GM18873 (cell line): ENCODE data around the gene OLA1.

ENCODE experiments used
- ATAC-seq: cut with Tn5 transposase; IDR thresholded peaks from one replicate; pipeline ENCODE4 v1.9.1; 2021; ENCODE audit warnings: mild to moderate bottlenecking, moderate library complexity, moderate number of reproducible peaks; ENCODE audit not compliant: unreplicated experiment, low FRiP score

Gene OLA1

DNA sequence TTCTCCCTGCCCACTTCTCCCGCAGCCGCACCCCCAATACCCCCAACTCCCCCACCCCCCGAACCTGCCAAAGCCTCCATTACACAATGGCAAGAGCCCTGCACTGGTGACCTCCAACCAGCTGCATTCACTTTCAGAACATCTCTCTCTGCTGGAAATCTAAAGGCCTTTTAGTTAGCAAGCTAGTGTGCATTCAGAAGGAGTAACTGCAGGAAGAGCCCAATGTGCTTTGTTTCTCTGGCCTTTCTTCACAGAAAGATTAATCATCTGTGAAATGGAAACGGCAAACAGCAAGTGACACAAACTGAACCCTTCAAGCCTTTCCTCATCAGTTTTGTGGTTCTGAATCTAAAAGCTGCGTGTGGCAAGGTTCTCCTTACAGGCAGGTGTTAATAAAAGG, 124.2 kb downstream of the OLA1 start:
- ATAC-seq, result no peak

- ATAC-seq, result no peak
Measured at GRCh38 chr2:174122185-174122584, 126.1 kb downstream of the OLA1 start.

GRCh38 chr2:174121612-174122011, 126.7 kb downstream of the OLA1 start:
- ATAC-seq, result no peak

- no peak for ATAC-seq
Measured at GRCh38 chr2:174121175-174121574, 127.2 kb downstream of the OLA1 start.

DNA sequence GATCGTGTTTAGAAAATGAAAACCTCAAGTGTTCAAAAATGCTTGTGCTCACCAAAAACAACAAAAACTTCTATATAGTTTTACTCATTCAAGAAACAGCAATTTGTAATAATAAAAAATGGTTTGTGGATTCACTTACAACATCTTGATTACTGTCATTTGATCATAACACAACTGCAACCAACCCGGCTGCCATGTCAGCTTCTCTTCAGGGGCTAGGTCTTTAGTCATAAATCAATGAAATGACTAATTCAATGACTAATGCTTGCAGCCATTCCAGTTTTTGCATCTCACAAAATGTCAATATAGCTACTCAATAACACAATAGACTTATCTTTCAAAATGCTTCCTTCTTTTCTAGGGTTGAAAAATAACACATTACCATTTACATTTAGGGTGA, 128.0 kb downstream of the OLA1 start:
- ATAC-seq, result no peak

- ATAC-seq, result no peak
Measured at GRCh38 chr2:174117951-174118930, 130.1 kb downstream of the OLA1 start.

- no peak for ATAC-seq
Measured at GRCh38 chr2:174112073-174112472, 136.3 kb downstream of the OLA1 start.

GRCh38 chr2:174108579-174108978, 139.8 kb downstream of the OLA1 start:
- ATAC-seq, result no peak

DNA sequence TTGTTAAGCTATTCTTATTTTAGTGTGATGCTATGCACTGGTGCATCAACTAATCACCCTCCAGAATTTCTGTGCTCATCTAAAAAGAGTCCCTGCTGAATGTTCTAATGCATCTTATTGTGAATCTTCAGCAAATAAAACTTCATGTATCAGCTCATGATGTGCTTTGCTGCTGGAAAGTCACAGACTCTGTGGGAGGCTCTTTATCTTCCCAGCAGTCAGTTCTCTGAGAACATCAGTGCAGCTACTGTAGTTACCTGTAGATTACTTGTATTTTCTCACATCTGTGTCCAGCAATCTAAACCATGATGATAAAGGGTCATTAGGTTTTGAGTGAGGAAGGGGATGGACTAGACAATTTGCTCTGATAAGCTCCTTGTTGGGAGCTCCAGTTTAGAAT, 141.6 kb downstream of the OLA1 start:
- no peak for ATAC-seq

DNA sequence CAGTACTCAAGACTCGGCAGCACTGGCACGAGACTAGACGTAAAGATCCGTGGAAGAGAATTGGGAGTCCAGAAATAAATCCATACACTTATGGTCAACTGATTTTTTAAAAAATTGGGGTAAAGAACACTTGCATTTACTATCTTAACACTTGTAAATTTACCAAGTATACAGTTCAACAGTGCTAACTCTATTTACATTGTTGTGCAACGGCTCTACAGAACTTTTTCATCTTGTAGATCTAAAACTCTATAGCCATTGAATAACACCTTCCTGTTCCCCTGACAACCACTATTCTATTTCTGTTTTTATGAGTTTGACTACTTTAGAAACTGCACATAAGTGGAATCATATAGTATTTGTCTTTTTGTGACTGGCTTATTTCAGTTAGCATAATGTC, 153.8 kb downstream of the OLA1 start:
- no peak for ATAC-seq

DNA sequence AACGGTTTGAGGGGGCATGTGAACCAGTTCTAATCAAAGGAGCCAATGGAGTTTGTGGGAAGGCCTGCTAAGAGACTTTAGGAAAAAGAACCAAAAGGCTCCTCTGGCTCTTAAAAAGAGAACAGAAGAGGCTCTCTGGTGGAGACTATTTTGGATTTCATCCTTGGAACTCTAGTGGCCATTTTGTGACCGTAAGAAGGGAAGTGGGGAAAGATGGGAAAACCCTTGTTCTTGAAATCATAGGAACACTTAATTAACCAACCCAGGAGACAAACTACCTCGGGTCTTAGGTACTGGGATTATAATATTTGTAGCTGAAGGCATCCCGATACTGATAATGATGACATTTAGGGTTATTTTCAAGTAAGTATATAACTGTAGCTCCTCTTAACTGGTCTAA, 157.9 kb downstream of the OLA1 start:
- no peak for ATAC-seq

- ATAC-seq, result no peak
Measured at GRCh38 chr2:174088706-174089460, 159.4 kb downstream of the OLA1 start.

- no peak for ATAC-seq
Measured at GRCh38 chr2:174086708-174087107, 161.6 kb downstream of the OLA1 start.

GRCh38 chr2:174085781-174086180, 162.6 kb downstream of the OLA1 start:
- no peak for ATAC-seq

GRCh38 chr2:174083843-174084458, 164.4 kb downstream of the OLA1 start:
- ATAC-seq, result no peak

GRCh38 chr2:174080672-174081121, 167.6 kb downstream of the OLA1 start:
- ATAC-seq, result no peak

GRCh38 chr2:174078275-174078674, 170.1 kb downstream of the OLA1 start:
- ATAC-seq, result no peak

DNA sequence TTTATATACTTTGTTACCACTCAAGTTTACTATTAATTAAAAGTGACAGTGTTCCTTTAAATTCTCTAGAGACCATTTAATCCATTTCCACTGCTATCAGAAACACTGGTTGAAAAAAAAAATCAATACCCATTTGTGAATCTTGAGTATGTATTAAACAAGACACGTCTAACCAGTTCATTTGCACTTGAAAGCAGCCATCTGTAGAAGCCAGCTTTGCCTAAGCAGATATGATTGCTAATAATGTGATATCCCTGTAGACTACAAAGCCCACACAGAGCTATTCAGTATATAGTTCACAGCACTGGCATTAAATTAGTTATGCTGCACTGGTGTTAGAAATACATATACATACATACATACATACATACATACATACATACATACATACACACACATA, 171.4 kb downstream of the OLA1 start:
- ATAC-seq, result no peak

DNA sequence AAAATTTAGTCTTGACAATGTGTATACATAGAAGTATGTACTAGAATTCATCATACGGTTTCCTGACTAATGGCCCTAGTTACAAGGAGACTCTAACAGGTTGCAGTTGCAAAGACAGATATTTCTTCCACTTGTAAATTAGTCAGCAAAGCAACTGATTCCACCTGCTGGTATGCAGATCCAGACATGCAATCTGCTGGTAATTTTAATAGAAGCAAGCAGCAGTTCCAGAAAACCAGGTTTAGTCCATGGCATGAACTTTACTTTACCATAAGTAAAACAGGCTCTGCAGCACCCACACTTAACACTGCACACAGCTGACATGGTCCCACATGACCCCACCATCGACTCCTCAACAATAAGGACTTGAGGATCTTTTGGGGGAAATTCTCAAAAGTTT, 172.3 kb downstream of the OLA1 start:
- no peak for ATAC-seq

DNA sequence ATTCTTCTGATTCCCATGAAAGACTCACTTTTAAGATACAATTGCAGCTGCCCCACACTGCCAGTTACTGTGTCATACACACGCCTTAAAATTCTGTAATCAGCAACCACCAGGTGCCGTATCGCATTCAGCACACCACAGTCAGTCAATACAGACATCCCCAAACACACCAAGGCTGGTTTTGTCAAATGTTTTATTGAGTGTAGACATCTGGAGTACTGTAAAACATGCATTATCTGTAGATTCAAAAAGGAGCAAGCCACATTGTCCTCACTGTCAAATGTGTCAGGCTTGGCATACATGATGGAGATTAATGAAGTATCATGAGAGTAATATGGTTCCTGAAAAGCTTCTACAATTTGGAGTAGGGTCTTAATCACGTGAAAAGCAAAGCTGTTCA, 173.5 kb downstream of the OLA1 start:
- no peak for ATAC-seq

GRCh38 chr2:174072857-174073256, 175.5 kb downstream of the OLA1 start:
- no peak for ATAC-seq
